HG03066 (cell line): ENCODE results near the gene PCDHA10.

Experiments
- ATAC-seq: cut with Tn5 transposase; IDR thresholded peaks from one replicate; pipeline ENCODE4 v1.9.1; 2021; ENCODE audit warnings: low read depth; ENCODE audit not compliant: unreplicated experiment

PCDHA10 gene

GRCh38 chr5:140881889-140882590, 26.3 kb downstream of the PCDHA10 start, which contains the start of gene PCDHA13:
TSS of gene PCDHA13 (plus strand) at chr5:140882124. CDS start at chr5:140882269, 145 bp downstream.
- no peak for ATAC-seq

- ATAC-seq, result no peak
Observed at GRCh38 chr5:140882591-140882899, 26.8 kb downstream of the PCDHA10 start.

- no peak for ATAC-seq
Observed at GRCh38 chr5:140883373-140883772, 27.7 kb downstream of the PCDHA10 start.

- ATAC-seq, result no peak
Observed at GRCh38 chr5:140883927-140884697, 28.4 kb downstream of the PCDHA10 start.

- no peak for ATAC-seq
Observed at GRCh38 chr5:140916325-140916724, 60.6 kb downstream of the PCDHA10 start.
